Upper lobe of left lung (tissue), 4 donors: ENCODE results near the gene PARP11.

ENCODE experiments used
- POLR2AphosphoS5 ChIP-seq, 2 donors: sonication (generic); formaldehyde crosslinking; IDR thresholded peaks; one replicate each; pipeline ENCODE4 v1.5.1; 2017; ENCODE audit warnings: antibody characterized with exemption in 2 of 2
- TF ChIP-seq, protein P1 (sequence below), 6 experiments: fragments of 450-650 bp in 4 of 6; fragments of 200-600 bp in 2 of 6; sonication (generic) in 2 of 6; IDR thresholded peaks; one replicate each; pipeline ENCODE4 v1.5.1; 2016 to 2019; ENCODE audit warnings: antibody characterized with exemption in 6 of 6

GRCh38 chr12:3922033-3922432, 48.8 kb upstream of the PARP11 start:
- TF ChIP-seq POLR2AphosphoS5 (IDR thresholded peaks at IDR 0.05): no peak
- TF ChIP-seq, protein P1, sequence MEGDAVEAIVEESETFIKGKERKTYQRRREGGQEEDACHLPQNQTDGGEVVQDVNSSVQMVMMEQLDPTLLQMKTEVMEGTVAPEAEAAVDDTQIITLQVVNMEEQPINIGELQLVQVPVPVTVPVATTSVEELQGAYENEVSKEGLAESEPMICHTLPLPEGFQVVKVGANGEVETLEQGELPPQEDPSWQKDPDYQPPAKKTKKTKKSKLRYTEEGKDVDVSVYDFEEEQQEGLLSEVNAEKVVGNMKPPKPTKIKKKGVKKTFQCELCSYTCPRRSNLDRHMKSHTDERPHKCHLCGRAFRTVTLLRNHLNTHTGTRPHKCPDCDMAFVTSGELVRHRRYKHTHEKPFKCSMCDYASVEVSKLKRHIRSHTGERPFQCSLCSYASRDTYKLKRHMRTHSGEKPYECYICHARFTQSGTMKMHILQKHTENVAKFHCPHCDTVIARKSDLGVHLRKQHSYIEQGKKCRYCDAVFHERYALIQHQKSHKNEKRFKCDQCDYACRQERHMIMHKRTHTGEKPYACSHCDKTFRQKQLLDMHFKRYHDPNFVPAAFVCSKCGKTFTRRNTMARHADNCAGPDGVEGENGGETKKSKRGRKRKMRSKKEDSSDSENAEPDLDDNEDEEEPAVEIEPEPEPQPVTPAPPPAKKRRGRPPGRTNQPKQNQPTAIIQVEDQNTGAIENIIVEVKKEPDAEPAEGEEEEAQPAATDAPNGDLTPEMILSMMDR (IDR thresholded peaks at IDR 0.05): no peak
